Fibroblast of upper back skin (primary cell): ENCODE results near the gene SULT2B1.
"Not testable (repeated sequence)": the region's sequence is repeated elsewhere in the genome, so short reads cannot be mapped to it uniquely, and the experiment has no call there.

Source experiments
- DNase-seq: peaks from one replicate; pipeline ENCODE4 v3.0.0-alpha.2; 2013

Gene SULT2B1

DNA sequence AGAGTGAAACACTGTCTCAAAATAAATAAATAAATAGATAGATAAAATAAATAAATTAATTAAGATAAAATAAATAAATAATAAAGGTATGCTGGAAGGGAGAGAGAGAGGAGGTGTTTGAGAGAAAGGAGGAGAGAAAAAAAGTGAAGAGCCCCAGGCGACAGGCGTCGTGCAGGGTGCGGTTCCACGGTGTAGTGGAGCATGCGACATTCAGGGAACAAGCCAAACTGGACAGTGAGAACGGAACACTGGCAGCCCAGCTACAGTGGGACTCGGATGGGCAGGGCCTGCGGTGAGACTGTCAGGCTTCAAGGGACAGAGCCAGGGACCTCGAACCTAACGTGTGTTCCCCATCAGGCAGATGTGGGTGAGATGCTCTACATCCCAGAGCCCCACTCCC lies 9.4 kb downstream of the SULT2B1 start:
- DNase-seq = no peak

DNA sequence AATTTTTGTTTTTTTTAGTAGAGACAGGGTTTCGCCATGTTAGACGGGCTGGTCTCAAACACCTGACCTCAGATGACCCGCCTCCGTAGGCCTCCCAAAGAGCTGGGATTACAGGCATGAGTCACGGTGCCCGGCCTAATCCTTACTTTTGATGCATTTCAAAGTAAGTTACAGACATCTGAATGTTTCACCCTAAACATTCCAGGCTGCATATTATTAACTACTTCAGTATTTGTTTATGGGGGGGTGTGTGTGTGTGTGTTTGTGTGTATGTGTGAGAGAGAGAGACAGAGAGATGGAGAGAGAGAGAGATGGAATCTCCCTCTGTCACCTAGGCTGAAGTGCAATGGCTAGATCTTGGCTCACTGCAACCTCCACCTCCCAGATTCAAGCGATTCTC lies 13.1 kb downstream of the SULT2B1 start:
- DNase-seq = peak; percentile 56

DNA sequence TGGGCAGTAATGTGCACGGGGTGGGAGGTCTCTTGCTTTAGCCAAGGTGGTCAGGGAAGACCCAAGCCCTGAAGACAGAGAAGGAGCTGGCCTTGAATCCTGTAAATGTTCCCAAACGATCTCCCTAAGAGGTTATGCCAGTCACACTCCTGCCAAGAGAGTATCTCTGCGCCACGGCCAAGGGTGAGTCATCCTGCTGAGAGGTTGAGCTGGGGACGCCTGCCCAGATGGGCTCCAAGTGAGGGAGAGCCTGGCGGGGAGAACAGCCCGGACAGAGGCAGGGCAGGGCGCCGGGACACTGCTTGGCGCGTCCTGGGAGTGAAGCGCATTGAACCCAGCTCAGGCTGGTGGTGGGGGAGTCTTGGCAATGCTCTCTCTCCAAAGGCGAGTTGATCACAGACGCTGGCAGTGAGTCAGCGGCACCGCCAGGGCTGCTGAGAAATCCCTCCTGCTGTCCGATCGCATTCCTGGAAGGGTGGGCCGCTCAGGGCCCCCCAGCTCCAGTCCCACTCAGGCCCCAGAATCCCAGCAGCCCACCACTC lies 16.4 kb downstream of the SULT2B1 start:
- DNase-seq = peak; percentile 85

GRCh38 chr19:48569814-48570213 lies 17.8 kb downstream of the SULT2B1 start:
- peak; percentile 42 for DNase-seq

DNA sequence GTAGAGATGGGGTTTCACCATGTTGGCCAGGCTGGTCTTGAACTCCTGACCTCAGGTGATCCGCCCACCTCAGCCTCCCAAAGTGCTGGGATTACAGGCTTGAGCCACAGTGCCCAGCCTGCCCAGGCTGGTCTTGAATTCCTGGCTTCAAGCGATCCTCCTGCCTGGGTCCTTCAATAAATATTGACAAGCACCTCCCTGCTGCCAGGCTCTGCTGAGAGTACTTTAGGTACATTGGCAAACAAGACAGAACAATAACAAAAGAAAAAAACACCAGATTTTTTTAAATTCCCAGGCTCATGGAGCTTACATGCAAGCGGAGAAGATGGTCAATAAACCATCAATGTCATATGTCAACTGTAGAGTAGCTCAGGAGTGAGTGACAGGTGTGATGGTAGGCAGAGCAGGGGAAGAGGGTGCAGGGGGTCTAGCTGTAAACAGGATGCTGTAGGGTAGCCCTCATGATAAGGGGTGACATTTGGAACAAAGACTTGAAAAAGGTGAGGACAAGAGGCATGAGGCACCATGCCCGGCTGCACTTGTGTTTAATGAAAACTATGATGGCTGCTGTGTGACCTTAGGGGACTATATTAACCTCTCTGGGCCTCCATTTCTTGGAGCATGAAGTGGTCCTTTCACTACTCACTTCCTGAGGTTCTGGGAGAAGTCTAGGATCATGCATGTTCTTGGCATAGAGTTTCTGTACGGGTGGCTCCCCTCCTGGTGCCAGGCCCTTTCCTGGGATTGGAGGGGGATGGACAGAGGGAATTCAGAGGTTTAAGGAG lies 19.6 kb downstream of the SULT2B1 start:
- DNase-seq = no peak

DNA sequence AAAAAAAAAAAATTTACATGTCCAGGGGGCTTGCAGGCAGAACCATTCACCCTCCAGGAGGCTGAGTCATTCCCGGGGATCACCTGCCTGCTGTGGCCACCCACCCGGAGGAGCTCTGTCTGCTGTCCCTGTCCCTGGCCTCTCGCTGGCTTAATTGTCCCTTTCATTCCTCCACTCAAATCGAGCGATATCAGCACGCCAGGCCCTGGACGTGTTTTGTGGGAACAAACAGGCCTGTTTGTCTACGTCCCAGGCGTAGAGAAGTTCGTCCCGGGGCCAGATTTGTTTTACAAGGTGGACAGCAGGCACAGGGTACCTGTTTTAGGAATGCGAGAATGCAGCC lies 21.2 kb downstream of the SULT2B1 start:
- no peak for DNase-seq

DNA sequence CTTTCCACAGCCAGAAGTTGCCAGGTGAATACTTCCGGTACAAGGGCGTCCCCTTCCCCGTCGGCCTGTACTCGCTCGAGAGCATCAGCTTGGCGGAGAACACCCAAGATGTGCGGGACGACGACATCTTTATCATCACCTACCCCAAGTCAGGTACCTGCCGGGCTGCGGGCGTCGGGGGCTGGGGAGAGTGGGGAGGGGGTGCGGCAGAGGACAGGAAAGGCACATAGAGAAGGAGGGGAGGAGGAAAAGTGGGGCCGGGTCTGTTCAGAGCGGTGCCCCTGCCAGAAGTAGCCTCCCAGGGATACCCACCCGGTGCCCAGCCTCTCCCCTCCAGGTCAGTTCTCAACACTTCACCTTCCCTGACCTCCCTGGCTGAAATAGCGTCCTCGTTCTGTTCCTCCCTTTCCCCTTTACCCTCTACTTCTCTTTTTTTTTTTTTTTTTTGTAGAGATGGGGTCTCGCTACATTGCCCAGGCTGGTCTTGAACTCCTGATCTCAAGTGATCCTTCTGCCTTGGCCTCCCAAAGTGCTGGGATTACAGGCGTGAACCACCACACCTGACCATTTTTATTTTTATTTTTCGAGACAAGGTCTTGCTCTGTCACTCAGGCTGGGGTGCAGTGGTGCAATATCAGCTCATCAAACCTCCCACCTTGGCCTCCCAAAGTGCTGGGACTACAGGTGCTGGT lies 24.1 kb downstream of the SULT2B1 start:
- DNase-seq = no peak

DNA sequence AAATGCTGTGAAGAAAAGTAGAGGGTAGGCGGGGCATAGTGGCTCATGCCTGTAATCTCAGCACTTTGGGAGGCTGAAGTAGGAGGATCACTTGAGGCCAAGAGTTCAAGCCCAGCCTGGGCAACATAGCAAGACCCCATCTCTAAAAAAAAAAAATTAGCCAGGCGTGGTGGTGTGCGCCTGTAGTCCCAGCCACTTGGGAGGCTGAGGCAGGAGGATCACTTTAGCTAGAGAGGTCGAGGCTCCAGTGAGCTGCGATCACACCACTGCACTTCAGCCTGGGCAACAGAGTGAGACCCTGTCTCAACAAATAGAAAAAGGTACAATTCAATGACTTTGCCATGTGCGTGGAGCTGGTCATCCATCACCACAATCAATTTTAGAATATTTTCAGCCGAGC lies 25.9 kb downstream of the SULT2B1 start:
- not testable (repeated sequence) for DNase-seq

DNA sequence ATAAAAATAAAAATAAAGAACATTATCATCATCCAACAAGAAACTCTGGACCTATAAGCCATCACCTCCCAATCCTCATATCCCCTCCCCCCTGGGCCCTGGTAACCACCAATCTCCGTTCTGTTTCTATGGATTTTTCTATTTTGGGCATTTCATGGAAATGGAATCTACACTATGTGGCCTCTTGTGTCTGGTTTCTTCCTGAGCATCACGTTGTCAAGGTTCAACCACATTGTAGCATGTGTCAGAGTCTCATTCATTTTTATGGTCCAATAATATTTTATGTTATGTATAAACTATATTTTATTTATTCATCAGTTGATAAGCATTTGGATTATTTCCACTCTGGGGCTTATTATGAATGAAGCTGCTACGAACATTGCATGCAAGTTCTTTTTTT lies 26.9 kb downstream of the SULT2B1 start:
- DNase-seq = peak; percentile 47

- no peak for DNase-seq
These were observed 30.2 kb downstream of the SULT2B1 start for GRCh38 chr19:48582168-48582567.

DNA sequence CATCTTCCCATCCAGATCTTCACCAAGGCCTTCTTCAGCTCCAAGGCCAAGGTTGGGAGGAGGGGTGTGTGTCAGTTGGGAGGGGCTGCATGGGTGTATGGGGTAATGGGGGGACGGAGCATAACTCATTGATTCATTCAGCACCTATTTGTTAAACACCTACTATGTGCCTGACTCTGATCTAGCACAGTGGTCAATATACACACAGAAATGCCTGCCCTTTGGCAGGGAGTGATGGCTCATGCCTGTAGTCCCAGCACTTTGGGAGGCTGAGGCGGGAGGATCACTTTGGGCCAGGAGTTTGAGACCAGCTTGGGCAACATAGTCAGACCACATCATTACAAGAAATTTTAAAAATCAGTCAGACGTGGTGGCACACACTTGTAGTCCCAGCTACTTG lies 35.4 kb downstream of the SULT2B1 start:
- DNase-seq = no peak

- DNase-seq = peak; percentile 78
These were observed 36.9 kb downstream of the SULT2B1 start for GRCh38 chr19:48588670-48589401.

- no peak for DNase-seq
These were observed 39.0 kb downstream of the SULT2B1 start for GRCh38 chr19:48591021-48591420.

DNA sequence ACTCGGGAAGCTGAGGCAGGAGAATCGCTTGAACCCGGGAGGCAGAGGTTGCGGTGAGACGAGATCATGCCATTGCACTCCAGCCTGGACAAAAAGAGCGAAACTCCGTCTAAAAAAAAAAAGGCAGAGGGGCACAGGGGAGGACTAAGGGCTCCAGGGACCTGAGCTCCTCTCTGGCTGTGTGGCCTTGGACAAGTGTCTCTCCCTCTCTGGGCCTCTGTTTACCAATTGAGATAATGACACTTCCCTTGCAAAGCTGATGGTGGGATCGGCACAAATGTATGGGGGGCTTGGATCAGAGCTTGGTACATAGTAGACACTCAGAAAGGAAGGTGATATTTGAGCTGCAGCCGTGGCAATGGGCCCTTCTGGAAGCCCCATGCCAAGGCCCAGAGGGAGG lies 43.2 kb downstream of the SULT2B1 start:
- no peak for DNase-seq

DNA sequence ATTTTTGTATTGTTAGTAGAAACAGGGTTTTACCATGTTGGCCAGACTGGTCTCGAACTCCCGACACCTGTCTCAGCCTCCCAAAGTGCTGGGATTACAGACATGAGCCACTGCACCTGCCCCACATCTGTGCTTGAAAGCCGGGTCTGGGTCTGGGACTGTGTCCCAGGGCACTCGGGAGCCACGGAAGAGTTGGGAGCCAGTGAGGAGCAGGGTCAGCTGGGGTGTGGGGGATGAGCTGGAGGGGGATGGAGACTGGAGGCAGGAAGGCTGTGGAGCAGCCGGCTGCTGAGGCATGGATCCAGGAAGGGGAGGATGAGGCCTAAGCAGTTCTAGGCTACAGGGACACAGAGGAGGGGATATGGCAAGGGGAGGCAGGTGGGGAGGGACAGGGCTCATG lies 43.9 kb downstream of the SULT2B1 start:
- DNase-seq = no peak

DNA sequence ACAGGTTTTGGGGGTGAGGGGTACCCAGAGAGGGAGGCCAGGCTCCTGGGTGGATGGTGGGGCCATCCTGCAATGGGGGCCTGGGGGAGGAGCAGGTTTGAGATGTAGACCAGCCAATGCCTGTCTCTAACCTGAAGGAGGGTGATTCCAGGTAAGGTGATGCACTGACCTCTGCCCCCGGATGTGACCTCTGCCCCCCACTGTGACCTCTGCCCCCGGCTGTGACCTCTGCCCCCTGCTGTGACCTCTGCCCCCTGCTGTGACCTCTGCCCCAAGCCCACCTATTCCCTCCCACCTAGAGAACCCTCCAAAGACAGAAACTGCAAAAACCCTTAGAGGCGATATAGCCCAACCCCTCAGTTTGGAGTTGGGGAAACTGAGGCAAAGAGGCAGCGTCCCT lies 44.3 kb downstream of the SULT2B1 start:
- no peak for DNase-seq

GRCh38 chr19:48596679-48597465 lies 44.9 kb downstream of the SULT2B1 start:
- DNase-seq = no peak

DNA sequence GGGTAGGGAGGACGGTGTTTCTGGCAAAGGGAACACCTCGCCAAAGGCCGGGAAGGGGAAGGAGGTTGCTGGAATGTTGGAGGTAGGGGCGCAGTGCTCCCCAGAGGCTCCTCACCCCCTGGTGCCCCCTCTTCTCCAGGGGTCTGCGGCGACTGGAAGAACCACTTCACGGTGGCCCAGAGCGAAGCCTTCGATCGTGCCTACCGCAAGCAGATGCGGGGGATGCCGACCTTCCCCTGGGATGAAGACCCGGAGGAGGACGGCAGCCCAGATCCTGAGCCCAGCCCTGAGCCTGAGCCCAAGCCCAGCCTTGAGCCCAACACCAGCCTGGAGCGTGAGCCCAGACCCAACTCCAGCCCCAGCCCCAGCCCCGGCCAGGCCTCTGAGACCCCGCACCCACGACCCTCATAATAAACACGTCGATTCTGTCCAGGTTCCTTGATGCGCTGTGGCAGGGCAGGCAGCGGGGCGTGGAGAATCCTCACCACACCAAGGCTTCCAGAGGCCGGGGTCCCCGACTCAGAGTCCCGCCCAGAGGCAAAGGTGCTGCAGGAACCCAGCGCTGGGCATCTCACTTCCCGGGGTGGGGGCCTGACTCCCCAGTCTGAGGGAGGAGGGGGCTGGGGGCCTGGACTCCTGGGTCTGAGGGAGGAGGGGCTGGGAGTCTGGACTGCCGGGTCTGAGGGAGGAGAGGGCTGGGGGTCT lies 47.2 kb downstream of the SULT2B1 start:
- no peak for DNase-seq

DNA sequence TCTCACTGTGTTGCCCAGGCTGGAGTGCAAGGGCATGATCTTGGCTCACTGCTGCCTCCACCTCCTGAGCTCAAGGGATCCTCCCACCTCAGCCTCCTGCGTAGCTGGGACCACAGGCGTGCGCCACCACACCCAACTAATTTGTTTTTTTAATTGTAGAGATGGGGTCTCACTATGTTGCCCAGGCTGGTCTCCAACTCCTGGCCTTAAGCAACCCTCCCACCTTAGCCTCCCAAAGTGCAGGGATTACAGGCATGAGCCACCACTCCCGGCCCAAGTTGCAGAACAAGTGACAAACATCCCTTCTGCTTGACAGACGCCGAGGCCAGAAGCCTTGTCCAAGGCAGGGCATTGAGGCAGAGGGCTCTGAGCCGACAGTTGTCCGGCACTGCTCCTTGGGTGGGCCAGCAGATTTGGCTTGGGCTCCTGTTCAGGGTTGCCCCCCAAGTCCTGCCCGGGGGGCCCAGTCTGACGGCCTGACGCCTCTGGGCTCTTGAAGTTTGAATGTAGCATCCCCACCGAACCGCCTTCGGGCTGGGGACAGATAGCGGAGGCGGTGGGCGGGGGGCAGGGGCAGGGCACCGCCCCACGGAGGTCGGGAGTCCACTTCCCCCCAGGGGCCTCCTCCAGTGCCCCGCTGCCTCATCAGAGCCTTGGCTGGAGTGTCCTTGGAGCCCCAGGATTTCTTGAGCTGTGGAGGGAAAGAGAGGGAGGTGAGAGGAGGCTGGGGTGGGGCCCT lies 48.9 kb downstream of the SULT2B1 start:
- DNase-seq = no peak

- no peak for DNase-seq
These were observed 51.0 kb downstream of the SULT2B1 start for GRCh38 chr19:48603001-48603400.

DNA sequence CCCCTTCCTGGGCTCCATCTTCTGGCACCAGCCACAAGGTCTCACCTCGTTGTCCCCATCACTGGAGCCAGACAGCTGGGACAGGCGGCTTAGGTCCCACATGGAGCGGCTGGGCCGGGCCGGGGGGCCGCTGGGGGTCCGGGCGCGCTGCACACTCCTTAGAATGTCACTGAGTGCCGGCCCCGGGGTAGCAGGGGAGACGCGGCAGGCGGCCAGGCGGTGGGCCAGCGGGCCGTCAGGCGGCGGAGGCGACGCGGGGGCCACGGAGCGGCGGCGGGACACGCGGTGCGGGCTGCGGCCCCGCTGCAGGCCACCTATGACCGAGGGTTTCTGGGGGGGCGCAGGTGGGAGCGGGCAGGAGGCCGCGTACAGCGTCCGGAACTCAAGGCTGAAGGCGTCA lies 51.5 kb downstream of the SULT2B1 start:
- DNase-seq = no peak

GRCh38 chr19:48603850-48604249 lies 51.9 kb downstream of the SULT2B1 start:
- DNase-seq = no peak
